Raji (cell line): ENCODE measurements around the gene HPS3.

Experiments
- POLR2A ChIP-seq: IDR thresholded peaks from 2 replicates; pipeline ENCODE4 v1.6.1; 2011; ENCODE audit warnings: low read depth, low read length, control low read depth; ENCODE audit not compliant: insufficient read depth

Gene HPS3

GRCh38 chr3:149152420-149152819 lies 23.0 kb downstream of the HPS3 start:
- no peak for TF ChIP-seq POLR2A

- TF ChIP-seq POLR2A, result no peak
These were observed 24.0 kb downstream of the HPS3 start for GRCh38 chr3:149153402-149153801.

GRCh38 chr3:149160754-149161300 lies 31.4 kb downstream of the HPS3 start:
- no peak for TF ChIP-seq POLR2A

- TF ChIP-seq POLR2A, result no peak
These were observed 32.6 kb downstream of the HPS3 start for GRCh38 chr3:149162007-149162406.

GRCh38 chr3:149163066-149163465 lies 33.6 kb downstream of the HPS3 start:
- no peak for TF ChIP-seq POLR2A

GRCh38 chr3:149167898-149168297 lies 38.5 kb downstream of the HPS3 start:
- no peak for TF ChIP-seq POLR2A

- TF ChIP-seq POLR2A, result no peak
These were observed 41.2 kb downstream of the HPS3 start for GRCh38 chr3:149170672-149171071.

- no peak for TF ChIP-seq POLR2A
These were observed 45.5 kb downstream of the HPS3 start for GRCh38 chr3:149174901-149175300.

- TF ChIP-seq POLR2A, result no peak
These were observed 47.7 kb downstream of the HPS3 start for GRCh38 chr3:149177122-149177521.

GRCh38 chr3:149179220-149179619 lies 49.8 kb downstream of the HPS3 start:
- TF ChIP-seq POLR2A, result no peak

GRCh38 chr3:149180057-149180573 lies 50.7 kb downstream of the HPS3 start:
- no peak for TF ChIP-seq POLR2A

GRCh38 chr3:149181182-149181581 lies 51.7 kb downstream of the HPS3 start:
- no peak for TF ChIP-seq POLR2A

- TF ChIP-seq POLR2A, result no peak
These were observed 56.8 kb downstream of the HPS3 start for GRCh38 chr3:149186219-149186618.

- TF ChIP-seq POLR2A, result no peak
These were observed 57.3 kb downstream of the HPS3 start for GRCh38 chr3:149186721-149187120.

GRCh38 chr3:149188494-149188893 lies 59.1 kb downstream of the HPS3 start:
- no peak for TF ChIP-seq POLR2A

- no peak for TF ChIP-seq POLR2A
These were observed 65.8 kb downstream of the HPS3 start for GRCh38 chr3:149195221-149195620.

- TF ChIP-seq POLR2A, result no peak
These were observed 68.2 kb downstream of the HPS3 start for GRCh38 chr3:149197669-149198068.

- TF ChIP-seq POLR2A, result no peak
These were observed 69.2 kb downstream of the HPS3 start for GRCh38 chr3:149198611-149199010.

- TF ChIP-seq POLR2A, result no peak
These were observed 70.0 kb downstream of the HPS3 start for GRCh38 chr3:149199474-149199873.
